Activated naive CD4-positive, alpha-beta T cell treated with Interleukin-2 at 50 U/mL for 16 hours (primary cell): ENCODE results near the gene DTX3.
"Not testable (repeated sequence)": the region's sequence is repeated elsewhere in the genome, so short reads cannot be mapped to it uniquely, and the experiment has no call there.

Experiments
- DNase-seq: peaks from one replicate; pipeline ENCODE4 v3.0.0-alpha.2; 2020

The DTX3 gene

GRCh38 chr12:57607958-57608663, 3.5 kb downstream of the DTX3 start:
- no peak for DNase-seq

DNA sequence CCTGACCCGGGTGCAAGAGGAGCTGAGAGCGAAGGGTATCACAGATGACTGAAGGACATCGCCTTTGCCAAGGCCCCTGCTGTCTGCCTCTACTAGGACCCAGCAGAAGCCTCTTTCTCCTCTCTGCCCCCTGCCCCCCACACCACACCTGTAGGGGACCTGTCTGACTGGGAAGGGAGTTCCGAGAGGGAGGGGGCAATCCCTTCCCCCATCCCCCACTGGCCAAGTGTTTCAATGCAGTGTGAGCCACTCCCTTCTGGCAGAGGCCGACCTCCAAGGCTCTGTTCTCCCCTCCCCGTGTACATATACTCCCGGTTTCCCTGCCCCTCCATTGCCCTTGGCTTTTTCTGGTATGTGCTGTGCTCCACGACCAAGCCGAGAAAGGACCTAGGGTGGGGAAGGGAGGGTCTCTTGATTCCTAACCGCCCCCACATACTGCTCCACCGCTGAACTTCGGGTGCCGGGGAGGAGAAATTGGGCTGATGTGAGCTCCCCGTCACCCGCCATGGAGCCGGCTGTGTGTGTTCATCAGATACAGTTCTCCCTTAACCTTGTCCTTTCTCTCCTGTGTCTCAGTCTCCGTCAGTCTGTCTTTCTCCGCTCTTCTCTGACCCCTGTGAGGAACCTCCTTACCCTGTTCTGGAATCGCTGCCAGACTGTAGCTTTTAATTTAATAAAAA, 4.6 kb downstream of the DTX3 start:
- DNase-seq, result no peak

DNA sequence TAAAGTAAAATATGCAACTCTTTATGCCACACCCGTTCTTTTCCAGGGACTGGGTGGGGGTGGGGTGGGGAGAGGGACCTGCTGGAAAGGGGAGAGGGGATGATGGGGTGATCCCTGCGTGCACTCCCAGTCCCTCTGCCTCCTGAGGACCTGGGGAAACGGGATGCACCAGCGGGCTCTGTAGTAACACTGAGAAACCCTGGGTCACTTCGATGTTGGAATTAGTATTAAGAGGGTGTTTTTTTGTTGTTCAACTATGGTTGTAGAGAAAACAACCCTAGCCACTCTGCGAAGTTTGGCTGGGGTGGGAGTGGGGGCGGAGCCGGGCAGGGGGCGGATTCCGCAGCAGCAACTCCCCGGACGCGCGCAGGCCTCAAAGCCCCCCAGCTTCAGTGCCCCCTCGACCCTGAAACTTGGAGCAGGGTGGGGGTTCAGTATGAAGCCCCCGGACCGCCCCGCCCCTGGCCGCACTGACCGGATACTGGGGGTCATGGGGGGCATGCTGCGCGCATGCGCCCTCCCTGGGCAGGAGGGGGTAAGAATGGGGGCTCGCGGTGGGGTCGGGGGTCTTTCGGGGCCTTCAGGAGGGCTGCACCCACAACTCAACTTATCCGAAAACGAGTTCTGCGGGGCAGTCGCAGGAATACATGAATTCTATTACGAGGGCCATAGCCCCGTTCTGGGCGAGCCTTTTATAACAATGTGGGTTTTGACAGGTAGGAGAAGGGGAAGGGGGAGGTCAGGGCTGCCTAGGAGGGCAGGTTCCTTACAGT, 5.3 kb downstream of the DTX3 start:
- no peak for DNase-seq

GRCh38 chr12:57610554-57611107, 6.0 kb downstream of the DTX3 start:
- no peak for DNase-seq

DNA sequence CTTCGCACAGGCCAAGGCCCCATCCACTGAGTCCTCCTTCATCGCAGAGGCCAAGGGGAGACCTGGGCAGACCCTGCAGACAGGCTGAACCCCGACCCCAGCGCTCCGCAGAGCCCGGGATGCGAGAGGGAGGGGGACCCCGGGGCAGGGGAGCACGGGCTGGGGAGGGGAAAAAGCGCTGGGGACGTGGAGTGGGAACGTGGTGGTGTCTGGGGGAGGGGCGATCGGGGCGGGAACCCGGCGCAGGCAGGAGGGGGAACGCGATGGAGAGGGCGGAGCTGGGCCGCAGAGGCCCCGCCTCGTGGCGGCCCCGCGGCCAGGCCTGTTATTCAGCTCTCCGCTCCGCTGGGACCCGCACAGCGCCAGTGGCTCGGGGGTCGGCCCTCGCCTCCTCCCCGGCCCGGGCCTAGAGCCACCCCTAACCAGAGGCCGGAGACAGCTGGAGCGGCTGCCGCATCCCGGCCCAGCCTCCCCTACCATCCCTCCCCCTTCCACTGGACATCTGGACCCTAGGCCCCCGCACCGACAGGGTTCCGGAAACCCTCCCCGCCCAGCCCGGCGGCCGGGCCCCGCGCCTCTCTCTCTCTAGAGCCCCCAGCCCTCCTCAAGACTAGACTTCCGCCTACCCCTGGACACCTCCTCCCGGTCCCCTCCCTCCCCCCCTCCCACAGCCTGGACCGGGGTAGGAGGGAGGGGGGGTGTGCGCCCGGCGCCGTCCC, 6.6 kb downstream of the DTX3 start, which contains the start of gene ARHGEF25:
Gene ARHGEF25, plus strand, starts transcription at position 328 of the 719 bp plus-strand sequence. CDS start 460 bp downstream, outside the sequence.
- DNase-seq, result peak; percentile 62

DNA sequence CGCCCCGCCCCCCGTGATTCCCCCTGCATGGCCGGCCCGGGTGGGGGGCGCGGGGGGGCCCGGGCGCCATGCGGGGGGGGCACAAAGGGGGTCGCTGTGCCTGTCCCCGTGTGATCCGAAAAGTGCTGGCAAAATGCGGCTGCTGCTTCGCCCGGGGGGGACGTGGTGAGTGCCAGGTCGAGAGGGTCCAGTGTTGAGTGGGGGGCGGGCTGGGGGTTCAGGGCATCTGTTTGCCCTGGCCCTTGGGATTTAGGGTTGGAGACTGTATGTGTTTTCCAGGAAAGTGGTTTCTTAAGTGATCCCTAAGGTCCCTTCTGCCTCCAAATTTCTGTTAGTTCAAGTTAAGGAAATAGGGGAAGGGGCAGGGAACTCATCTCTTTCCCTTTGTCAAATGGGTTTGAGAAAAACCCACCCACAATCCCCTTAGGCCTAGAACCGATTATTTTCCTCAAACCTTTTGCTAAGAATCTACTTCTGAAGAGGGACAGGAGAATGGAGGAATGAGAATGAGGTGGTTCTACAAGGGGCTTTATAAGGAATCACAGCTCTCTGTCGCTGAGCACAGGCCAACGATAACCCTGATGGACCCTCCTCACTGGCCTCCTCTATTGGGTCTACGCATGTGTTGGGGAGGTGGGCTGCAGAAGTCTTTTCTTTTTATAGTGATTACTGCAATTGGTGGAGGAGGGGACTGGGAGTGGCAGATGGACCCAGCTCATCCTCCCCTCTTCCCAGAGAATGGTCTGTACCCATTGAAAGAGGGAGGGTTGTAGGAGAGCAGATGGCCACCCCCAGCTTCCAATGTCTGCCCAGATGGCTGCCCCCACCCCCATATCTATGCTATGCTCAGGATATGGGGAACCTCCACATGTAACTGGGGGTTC, 7.4 kb downstream of the DTX3 start:
- DNase-seq, result no peak

DNA sequence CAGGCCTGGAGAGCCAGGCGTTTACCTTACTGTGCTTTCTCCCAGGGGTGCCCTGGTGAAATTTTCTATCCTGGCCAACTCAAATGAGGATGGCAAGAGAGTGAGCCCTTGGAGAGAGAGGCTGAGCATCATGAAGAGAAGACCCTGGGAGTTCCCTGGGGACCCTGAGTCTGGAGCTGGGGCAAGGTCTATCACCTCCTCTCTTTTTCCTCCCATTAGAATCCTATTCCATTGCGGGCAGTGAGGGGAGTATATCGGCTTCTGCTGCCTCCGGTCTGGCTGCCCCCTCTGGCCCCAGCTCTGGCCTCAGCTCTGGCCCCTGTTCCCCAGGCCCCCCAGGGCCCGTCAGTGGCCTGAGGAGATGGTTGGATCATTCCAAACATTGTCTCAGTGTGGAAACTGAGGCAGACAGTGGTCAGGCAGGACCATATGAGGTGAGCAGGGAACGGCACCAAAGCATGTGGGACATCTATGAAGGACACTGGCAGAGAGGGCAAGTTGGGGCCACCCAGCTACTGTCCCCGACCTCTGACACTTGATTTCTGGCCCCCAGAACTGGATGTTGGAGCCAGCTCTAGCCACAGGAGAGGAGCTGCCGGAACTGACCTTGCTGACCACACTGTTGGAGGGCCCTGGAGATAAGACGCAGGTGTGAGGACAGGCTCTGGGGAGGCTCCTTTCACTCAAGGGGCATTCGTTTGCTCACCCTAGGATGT, 8.2 kb downstream of the DTX3 start:
- no peak for DNase-seq

DNA sequence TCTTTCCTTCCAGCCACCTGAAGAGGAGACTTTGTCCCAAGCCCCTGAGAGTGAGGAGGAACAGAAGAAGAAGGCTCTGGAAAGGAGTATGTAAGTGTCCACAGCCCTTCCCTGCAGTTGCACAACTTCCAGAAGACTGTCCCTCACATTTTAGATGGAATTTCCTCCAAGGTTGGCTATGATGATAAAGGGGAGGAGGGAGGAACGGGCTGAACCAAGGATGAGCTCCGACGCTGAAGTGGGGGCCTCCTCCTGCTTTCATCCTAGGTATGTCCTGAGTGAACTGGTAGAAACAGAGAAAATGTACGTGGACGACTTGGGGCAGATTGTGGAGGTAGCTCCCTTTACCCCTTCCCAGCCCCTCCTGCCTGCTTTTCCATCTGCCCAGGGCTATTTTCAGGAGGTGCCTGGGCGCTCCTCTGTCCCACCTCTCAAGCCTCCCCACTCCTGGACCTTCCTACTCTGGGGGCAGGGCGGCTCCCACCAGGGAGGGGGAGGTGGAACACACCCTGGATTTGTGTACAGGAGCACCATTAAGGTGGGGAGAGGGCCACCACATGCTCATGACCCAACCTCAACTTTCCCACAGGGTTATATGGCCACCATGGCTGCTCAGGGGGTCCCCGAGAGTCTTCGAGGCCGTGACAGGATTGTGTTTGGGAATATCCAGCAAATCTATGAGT, 8.9 kb downstream of the DTX3 start:
- no peak for DNase-seq

DNA sequence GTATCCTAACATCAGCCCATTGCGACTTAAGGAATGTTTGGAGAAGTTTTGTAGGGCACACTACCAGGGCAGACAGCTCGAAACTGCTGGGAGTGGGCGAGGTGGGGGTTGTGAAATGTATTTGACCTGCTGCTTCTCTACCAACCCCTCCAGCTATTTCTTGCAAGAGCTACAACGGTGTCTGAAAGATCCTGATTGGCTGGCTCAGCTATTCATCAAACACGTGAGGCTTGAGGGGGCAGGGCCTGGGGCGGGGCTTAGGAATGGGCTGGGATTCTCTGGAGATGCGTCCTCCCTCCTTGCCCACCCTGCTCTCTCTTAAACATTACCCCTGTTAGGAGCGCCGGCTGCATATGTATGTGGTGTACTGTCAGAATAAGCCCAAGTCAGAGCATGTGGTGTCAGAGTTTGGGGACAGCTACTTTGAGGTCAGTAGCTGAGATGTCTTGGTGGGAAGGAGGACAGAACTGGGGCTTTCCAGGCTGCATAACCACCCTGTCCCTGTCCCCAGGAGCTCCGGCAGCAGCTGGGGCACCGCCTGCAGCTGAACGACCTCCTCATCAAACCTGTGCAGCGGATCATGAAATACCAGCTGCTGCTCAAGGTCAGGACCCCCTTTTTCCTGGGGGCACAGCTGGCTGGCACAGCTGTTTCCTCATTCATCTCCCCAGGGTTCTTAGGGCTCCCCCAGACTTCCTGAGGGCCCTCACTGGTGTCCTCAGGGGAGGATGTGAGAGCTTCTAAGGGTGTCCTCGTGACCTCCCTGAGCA, 9.7 kb downstream of the DTX3 start:
- DNase-seq, result no peak

GRCh38 chr12:57614948-57615500, 10.4 kb downstream of the DTX3 start:
- no peak for DNase-seq

DNA sequence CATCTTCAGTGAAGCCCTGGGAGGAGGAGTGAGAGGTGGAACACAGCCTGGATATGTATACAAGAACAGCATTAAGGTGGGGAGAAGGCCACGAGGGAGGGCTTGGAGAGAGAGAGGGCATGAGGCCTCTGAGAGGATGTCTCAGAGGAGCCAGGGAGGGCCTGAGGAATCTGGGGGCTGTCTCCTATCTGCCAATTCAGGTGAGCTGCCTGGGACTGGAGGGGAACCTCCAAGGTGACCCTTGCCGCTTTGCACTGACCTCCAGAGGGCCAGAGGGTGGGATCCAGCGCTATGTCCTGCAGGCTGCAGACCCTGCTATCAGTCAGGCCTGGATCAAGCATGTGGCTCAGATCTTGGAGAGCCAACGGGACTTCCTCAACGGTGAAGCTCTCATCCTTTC, 11.0 kb downstream of the DTX3 start:
- DNase-seq, result no peak

DNA sequence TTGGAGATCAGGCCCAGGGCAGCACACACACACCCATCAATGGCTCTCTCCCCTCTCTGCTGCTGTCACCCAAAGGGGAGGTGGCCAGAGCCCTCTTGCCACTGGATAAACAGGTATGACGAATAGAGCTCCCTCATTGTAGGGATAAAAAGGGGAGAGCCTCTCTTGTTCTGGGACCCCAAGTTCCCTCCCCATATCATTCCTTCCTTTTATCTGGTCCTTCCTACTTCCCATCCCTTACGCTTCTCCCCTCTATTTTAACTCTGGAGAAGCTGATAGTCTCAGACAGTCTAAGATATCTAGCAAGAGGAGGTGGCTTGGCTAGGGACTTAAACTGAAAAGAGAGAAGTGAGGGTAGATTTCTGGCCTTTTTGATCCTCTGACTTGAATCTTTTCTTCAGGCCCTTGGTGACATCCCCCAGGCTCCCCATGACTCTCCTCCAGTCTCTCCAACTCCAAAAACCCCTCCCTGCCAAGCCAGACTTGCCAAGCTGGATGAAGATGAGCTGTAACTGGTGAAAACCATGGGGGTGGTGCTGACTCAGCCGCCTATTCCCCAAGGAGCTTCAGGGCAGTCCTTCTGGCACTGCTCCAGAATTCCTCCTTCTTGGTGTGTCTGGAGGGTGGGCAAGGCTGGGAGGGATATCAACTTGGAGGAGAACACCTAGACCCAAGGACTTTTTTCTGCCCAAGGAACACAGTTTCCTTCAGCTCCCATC, 11.9 kb downstream of the DTX3 start:
- no peak for DNase-seq

DNA sequence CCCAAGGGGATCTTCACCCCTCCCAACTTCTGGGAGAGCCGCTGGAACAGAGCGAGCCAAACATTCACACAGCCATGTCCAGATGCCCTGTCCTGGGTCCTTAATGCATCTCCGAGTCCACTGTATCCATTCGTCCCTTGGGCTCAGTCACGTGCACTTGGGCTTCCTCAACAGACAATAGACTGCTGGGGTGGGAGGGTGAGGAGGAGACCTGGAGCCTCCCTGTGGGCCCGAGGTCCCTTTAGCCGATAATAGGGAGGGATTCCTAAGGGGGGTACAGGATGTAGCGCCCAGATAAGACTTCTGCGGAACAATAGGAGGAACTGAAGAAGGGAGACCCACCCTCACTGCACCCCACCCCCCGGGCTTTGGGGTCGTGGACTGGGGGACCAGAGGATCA, 13.3 kb downstream of the DTX3 start:
- no peak for DNase-seq

DNA sequence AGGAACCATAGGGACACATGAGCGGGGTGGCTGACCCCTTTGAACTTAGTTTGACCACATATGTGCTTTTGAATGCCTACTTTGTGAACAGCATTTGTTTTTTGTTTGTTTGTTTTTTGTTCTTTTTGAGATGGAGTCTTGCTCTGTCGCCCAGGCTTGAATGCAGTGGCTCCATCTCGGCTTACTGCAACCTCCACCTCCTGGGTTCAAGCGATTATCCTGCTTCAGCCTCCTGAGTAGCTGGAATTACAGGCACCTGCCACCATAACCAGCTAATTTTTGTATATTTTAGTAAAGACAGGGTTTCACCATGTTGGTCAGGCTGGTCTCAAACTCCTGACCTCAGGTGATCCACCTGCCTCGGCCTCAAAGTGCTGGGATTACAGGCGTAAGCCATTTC, 13.8 kb downstream of the DTX3 start:
- not testable (repeated sequence) for DNase-seq

DNA sequence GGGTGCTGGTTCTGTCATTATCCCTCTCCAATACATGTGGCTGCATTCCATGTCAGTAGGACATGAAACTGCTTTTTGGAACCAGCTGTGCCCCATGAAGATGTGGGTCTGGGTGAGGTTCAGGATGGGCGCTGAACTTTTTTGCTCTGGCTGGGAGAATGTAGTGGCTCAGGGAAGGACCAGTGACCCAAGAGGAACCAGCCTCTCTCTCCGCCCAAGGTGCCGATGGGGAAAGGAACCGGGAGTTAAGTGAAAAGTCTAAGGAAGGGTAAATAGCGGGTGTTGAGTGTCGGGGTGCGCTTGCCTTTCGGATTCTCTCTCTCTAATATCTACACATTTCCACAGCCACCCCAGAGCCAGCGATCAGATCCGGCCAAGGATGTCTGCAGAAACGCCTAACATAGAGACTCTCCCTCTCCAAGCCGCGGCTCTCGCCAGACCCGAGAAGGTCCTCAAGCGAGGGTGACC, 14.4 kb downstream of the DTX3 start:
- no peak for DNase-seq

DNA sequence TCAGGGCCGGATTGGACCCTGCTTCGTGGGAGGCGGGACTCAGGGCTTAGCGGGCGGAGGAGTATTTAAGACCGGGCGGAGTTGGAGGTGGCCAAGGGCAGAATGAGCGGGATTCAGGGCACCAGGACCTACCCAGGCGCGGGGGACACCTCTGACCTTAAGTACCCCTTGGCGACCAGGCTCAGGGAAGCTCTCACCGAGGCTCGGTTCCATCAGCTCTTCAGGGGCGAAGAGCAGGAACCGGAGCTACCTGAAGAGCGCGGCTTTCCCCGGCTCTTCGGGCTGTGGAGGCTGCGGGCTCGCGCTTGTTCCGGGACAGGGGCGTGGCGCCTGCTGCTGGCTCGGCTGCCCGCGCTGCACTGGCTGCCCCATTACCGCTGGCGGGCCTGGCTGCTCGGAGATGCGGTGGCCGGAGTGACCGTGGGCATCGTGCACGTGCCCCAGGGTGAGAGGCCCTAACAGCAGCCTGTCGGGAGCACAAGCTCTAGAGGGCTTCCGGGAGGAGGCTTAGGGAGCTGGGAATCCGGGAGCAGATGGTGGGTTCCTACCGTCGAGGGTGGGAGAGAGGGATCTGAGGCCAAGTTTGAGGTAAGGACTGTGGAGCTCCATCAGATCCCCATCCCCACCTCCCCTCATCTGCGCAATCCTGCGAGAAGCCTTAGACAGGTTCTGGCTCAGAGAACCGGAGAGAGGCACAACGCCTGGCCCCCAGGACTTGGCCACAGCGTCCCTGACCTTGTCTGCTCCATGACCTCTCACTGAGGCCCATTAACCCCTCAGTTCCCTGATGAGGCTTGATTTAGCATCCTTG, 15.0 kb downstream of the DTX3 start:
- peak; percentile 32 for DNase-seq

DNA sequence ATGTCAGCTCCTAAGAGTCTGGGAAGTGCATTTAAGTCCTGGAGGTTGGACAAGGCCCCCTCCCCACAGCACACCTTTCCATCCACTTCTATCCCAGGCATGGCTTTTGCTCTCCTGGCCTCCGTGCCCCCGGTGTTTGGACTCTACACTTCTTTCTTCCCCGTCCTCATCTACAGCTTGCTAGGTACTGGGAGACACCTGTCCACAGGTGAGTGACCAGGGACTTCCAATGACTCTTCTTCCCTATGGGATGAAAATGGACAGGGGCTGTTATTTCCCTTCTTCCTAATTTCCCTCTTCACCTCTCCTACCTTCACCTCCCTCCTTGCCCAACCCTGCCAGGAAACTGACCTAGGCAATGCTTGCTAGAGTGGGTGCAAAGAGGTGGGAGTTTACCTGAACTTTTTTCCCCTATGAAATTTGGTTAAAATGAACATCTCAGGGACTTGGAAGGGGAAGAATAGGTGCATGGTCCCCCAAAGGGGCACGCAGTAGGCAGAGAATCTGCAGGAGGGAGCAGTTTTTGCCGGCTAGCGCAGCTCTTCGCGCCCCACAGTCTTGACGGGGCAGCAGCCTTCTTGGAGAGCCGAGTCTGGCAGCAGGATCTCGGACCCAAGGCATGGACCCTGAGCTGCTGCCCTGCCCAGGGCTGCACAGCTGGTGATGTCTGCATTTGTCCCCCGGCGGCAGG, 15.8 kb downstream of the DTX3 start:
- no peak for DNase-seq
